Lower leg skin (tissue), 4 donors: ENCODE measurements around the gene ARID1B. TPM values are rescaled to one million over a fixed set of nuclear protein-coding genes. Genes with fewer than 3 reads are reported as not detected.

ENCODE experiments used
- DNase-seq, 2 donors: peaks; one replicate each; pipeline ENCODE4 v3.0.0-alpha.2; 2019; ENCODE audit warnings: low spot score in 2 of 2
- H3K4me3 ChIP-seq: fragments of 200-600 bp; sonication (generic); 2 replicates; pipeline ENCODE4 v1.5.1; 2017; ENCODE audit warnings: mild to moderate bottlenecking, low read depth; ENCODE audit not compliant: poor library complexity, severe bottlenecking
- POLR2A ChIP-seq, 2 donors: fragments of 450-650 bp; IDR thresholded peaks; one replicate each; pipeline ENCODE4 v1.6.1; 2016 to 2017; ENCODE audit warnings: antibody characterized with exemption in 2 of 2, mild to moderate bottlenecking in 1 of 2, moderate library complexity in 1 of 2
- WGBS, 2 donors: methylation state at CpG; one replicate each; pipeline ENCODE4 v1.1.5; 2018; 5-methylcytosine and 5-hydroxymethylcytosine counted together
- intact Hi-C: fragments of 100-400 bp; cut with DNase I; formaldehyde crosslinking; loops from one replicate; pipeline ENCODE4 v1.15.0; 2023; ENCODE audit warnings: low total_unique reads
- total RNA-seq, 4 donors: library from RNA; depleted of rRNA; stranded (reverse); fragments of >200 nt; gene quantifications; one replicate each; pipeline ENCODE4 v1.1.0, GENCODE V29; 2016
- TF ChIP-seq, protein P1 (sequence below), 3 donors: fragments of 450-650 bp; IDR thresholded peaks; one replicate each; pipeline ENCODE4 v1.5.1; 2016; ENCODE audit warnings: antibody characterized with exemption in 3 of 3, mild to moderate bottlenecking in 3 of 3, moderate library complexity in 2 of 3

Gene ARID1B
- total RNA-seq, 4 donors from 2014 or later, result 87.3 to 132 (median 102) TPM

DNA sequence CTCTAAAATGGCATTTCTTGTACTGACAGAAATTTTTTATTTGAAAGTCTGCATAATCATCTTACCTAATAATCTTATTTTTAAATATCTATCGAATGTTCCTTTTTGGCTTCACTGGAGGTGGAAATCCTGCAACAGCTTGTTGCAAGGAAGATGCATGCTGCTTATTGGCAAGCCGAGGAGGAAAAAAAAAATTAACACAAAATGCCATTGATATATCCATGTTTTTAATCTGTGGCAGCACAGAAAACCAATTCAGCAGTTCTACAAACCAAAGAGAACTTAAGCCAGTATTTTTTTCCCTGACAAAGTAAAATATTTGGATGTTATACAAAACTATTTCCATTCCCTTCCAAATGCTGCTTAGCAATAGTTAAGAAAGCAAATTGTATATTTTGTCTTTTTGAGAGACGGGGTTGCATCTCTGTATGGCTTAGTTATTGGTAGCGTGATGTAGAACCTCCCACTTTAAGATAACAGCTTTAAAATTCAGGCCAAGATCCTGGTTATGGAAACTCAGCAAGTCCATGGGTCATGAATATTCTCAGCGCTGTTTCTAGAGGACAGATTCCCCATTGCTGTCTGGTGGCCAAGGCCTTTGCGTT, 314.8 kb downstream of the ARID1B start:
- DNase-seq, result no peak
- TF ChIP-seq POLR2A (IDR thresholded peaks at IDR 0.05), result no peak
- TF ChIP-seq, protein P1, sequence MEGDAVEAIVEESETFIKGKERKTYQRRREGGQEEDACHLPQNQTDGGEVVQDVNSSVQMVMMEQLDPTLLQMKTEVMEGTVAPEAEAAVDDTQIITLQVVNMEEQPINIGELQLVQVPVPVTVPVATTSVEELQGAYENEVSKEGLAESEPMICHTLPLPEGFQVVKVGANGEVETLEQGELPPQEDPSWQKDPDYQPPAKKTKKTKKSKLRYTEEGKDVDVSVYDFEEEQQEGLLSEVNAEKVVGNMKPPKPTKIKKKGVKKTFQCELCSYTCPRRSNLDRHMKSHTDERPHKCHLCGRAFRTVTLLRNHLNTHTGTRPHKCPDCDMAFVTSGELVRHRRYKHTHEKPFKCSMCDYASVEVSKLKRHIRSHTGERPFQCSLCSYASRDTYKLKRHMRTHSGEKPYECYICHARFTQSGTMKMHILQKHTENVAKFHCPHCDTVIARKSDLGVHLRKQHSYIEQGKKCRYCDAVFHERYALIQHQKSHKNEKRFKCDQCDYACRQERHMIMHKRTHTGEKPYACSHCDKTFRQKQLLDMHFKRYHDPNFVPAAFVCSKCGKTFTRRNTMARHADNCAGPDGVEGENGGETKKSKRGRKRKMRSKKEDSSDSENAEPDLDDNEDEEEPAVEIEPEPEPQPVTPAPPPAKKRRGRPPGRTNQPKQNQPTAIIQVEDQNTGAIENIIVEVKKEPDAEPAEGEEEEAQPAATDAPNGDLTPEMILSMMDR (IDR thresholded peaks at IDR 0.05), result no peak
- intact Hi-C loops, result no loop called here
- H3K4me3 ChIP-seq, result no peak overlapping the region
- 66 to 67% methylated on average over 6 of the region's 6 CpGs for WGBS, 2 donors

DNA sequence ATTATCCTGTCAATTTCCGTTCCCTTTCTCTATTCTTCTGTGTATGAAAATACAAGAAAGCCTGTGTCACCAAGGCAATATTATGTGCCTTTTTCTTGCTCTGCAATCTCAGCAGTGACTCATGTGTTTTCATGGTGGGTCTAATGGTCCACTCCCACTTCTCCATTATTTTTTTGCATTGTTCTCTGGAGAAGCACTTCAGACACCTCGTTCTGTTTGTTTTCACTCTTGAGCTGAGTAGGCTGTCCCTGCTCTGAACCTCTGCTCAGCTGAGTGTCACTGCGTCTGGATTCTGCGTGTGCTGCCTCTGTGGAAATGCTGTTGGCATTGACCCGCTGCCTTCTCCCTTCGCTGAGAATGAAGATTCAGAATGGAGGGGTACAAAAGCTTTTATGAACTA, 315.6 kb downstream of the ARID1B start:
- no peak for DNase-seq
- no peak overlapping the region for H3K4me3 ChIP-seq
- intact Hi-C loops, result no loop called here
- WGBS, 2 donors, result 88% methylated on average over 6 of the region's 6 CpGs
- TF ChIP-seq, protein P1 (IDR thresholded peaks at IDR 0.05), result no peak
- TF ChIP-seq POLR2A (IDR thresholded peaks at IDR 0.05), result no peak

- TF ChIP-seq, protein P1 (IDR thresholded peaks at IDR 0.05), result no peak
- no peak for TF ChIP-seq POLR2A (IDR thresholded peaks at IDR 0.05)
- 93 to 94% methylated on average over 3 of the region's 3 CpGs for WGBS, 2 donors
- DNase-seq, result no peak
- no peak overlapping the region for H3K4me3 ChIP-seq
- intact Hi-C loops, result no loop called here
Measured at GRCh38 chr6:157093536-157093935, 316.4 kb downstream of the ARID1B start.

GRCh38 chr6:157094038-157094437, 316.9 kb downstream of the ARID1B start:
- no peak overlapping the region for H3K4me3 ChIP-seq
- no peak for TF ChIP-seq POLR2A (IDR thresholded peaks at IDR 0.05)
- TF ChIP-seq, protein P1 (IDR thresholded peaks at IDR 0.05), result no peak
- WGBS, 2 donors, result 94 to 98% methylated on average over 6 of the region's 6 CpGs
- intact Hi-C loops, result no loop called here
- DNase-seq, result no peak

- intact Hi-C loops, result no loop called here
- 88 to 93% methylated on average over 6 of the region's 6 CpGs for WGBS, 2 donors
- DNase-seq, result no peak
- TF ChIP-seq, protein P1 (IDR thresholded peaks at IDR 0.05), result no peak
- TF ChIP-seq POLR2A (IDR thresholded peaks at IDR 0.05), result no peak
- H3K4me3 ChIP-seq, result no peak overlapping the region
Measured at GRCh38 chr6:157095084-157095483, 317.9 kb downstream of the ARID1B start.

DNA sequence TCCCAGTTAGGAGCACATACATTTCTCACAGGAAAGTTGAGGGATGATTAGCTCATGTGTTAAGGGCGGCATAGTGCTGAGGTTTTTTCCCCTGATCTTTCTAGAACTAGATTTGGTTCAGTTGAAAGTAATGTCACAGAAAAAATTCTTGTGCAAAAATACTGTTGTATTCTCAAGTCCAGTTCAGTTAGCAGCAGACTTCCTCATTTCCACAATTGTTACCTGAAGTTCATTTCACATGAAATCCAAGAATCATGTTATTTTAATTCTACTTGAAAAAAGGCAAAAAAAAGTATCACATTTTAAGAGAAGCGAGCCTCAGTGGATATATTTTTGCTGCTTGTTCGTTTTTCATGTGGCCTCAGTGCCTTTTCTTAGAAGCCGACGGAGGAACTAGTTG, 318.4 kb downstream of the ARID1B start:
- no peak for DNase-seq
- intact Hi-C loops, result no loop called here
- TF ChIP-seq POLR2A (IDR thresholded peaks at IDR 0.05), result no peak
- TF ChIP-seq, protein P1 (IDR thresholded peaks at IDR 0.05), result no peak
- no peak overlapping the region for H3K4me3 ChIP-seq
- 93 to 97% methylated on average over 5 of the region's 5 CpGs for WGBS, 2 donors
